HS-27A (cell line): ENCODE measurements around the gene HNRNPAB.
"Not testable (repeated sequence)": the region's sequence is repeated elsewhere in the genome, so short reads cannot be mapped to it uniquely, and the experiment has no call there.

Experiments
- DNase-seq: peaks from one replicate; pipeline ENCODE4 v3.0.0-alpha.2; 2012; ENCODE audit warnings: low read depth, missing footprints

Gene HNRNPAB

DNA sequence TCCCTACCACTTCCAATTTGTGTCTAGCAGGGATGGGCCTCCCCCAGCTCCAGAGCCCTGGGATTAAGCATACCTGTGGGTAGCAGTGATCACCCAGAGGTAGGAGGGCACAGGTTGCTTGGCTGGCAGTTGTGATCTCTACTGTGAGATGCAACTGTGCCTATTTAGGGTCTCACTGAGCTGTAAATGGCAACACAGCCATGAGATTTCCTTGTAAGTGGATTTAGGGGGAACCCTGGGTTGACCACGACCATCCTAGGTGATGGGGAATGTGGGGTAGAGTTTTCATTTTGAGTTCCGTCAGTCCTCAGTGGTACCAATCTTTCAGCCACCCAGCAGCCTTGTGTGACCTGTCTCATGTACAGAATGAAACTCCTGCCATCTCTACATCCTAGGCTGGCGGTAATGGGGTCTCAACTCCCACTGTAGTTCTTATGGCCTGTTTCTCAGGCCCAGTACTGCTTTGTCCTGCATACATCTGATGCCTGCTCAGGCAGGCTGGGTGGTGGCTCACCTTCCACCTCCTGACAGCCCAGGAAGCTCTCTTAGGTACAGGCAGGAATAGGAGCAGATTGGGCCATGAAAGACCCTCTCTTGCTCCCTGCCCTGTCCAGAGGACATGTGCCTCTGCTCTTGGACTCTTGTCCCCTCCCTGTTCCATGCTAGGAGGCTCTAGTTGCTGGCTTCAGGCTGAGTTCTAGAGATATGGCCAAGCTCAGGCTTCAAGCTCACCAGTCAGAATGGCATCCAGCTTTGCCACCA is 8.1 kb downstream of the HNRNPAB start:
- no peak for DNase-seq

DNA sequence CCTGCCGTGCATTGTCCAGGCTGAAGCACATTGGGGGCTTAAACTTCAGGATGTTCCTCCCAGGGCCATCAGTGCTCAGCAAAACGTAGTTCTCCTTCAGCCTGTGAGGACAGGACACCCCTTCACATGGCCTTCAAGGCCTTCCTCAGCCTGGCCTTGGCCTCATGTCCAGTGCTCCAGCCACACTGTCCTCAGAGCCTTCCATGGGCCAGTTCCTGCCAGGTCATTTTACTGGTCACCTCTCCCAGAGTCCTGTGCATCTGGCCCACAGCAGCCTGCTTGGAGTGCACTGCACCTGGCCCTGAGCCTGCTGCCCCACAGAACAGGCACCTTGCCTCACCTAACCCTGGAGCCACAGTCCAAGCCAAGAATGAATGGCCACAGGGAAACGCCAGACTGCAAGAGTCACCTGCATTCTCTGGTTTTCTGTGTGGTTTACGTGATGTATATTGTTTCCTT is 8.7 kb downstream of the HNRNPAB start:
- no peak for DNase-seq

DNA sequence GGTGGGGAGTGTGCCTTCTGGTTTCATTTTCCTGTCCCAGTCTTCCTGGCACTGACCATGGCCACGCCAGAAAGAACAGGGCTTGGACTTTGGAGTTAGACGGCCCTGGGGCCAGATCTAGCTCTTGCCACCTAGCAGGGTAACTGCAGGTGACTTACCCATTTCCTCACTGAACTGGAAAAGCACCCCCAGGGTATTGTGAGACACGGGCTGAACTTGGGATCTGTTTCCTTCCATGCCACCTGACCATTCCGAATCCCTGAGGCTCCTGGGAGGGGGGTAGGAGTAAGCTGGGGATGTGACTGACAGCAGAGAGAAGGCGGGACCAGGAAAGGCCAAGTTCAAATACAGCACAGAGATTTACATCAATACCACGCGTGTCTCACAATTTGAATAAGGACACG is 9.4 kb downstream of the HNRNPAB start:
- DNase-seq, result no peak

DNA sequence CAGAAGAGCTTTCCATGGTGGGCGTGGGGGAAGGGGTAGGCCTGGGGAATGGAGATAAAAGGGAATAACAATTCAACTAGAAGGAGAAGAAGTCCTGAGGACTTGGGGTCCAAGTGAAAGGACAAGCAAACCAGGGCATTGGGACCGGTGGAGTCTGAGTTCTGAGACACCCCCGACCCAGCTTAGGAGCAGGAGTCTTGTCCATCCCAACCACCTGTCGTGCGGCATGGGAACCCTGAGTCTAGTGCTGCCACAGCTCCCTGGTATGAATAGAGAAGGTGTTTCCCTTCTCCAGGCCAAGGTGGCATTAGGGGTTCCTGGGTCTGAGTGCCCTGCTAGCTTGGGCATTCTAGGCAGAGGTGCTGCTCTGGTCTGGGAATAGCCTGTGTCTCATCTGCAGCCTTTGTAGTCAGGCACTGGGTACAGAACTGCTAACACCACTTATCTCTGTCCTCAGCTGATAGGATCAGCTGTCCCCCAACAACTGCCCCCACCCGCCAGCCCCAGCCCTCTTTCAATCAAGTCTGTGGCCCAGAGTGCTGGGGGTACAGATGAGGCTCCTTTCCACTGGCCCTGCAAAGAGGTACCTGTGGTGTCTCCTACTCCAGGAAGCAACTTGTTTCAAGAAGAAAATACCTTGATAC is 9.9 kb downstream of the HNRNPAB start:
- no peak for DNase-seq

DNA sequence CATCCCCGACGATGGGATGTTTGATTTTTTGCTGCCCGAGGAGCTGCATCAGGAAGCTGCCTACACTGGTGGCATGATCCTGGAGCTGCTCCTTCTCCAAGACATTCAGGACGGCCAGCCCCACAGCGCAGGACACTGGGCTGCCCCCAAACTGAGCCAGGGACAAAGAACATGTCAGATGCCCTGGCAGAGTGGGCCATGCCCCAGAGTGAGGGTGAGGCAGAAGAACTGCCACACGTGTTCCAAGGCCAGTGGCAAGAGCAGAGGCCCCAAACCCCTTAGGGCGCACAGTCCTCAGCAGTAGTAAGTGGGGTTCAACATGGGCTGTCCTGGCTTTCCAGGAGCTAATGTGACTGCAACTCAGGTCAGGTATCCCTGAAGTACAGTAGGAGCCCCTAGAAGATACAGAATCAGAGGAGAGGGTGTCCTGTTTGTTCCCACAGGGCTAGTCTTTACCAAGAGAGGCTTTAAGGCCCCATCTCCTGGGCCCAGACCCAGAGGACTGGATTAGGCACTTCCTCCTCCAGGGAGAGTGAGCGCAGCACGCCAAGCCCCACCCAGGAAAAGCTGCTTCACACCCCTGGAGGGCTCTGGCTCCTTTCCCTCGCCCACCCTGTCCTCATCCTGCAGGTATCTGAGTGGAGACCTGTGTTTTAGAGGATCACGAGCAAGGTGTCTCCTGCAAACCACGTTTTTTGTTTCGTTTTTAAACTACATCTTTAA is 11.1 kb downstream of the HNRNPAB start:
- no peak for DNase-seq

DNA sequence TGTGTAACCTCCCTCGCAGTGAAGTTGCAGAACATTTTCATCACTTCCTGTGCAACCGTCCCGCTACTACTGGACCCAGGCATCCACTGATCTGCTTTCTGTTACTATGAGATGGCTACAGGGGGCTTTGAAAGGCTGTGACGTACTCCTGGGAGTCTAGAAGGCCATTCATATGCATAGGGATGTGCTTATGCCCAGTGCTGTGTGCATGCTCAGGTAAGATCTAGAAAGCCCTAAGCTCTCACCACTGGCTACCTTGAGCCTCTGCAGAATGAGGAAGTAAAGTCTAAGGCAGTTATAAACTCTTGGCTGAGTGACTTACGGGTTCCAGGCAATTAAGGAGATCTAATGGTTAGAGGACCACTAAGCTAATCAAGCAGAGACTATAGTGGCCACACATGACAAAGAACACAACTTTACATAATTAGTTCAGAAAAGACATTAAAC is 11.8 kb downstream of the HNRNPAB start:
- no peak for DNase-seq

DNA sequence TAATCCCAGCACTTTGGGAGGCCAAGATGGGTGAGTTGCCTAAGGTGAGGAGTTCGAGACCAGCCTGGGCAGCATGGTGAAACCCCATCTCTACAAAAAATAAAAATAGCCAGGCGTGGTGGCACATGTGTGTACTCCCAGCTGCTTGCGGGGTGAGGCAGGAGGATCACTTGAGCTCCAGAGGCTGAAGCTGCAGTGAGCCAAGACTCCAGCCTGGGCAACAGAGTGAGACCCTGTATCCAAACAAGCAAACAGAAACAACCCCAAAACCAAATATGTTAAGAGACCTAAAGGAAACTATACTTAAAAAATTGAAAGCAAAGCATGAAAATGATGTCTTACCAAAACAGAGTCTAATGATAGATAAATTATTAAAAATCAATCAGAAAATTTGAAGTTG is 12.4 kb downstream of the HNRNPAB start:
- no peak for DNase-seq

DNA sequence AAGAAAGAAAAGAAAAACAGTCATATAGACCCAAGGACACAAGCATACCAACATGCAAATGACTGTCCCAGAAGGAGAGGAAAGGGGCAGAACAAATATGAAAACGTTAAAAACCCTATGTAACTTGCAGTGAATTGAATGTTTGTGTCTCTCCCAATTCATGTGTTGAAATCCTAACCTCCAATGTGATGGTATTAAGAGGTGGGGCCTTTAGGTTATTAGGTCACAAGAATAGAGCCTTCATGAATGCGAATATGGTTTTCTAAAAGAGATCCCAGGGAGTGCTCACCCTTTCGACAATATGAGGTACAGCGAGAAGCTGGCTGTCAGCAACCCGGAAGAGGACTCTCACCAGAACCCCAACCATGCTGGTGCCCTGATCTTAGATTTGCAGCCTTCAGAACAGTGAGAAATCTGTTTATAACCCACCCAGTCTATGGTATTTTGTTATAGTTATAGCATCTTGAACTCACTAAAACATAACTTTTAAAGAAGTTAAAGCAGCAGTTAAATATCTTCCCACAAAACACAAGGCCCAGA is 14.0 kb downstream of the HNRNPAB start:
- no peak for DNase-seq

DNA sequence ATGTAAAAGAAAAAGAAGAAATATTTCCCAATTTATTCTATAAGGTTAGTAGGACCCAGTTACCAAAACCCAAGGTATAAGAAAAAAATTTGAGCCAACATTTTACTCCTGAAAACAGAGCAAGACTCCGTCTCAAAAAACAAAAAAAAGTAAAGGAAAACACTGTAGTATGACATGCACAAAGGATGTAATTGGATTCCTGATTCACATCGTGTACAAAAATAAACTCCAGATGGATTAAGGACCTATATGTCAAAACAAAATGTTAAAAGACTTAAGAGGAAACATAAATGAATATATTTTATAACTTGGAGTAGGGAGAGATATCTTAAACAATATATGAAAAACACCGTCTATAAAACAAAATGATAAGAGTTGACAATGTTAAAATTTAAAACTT is 14.5 kb downstream of the HNRNPAB start:
- no peak for DNase-seq

DNA sequence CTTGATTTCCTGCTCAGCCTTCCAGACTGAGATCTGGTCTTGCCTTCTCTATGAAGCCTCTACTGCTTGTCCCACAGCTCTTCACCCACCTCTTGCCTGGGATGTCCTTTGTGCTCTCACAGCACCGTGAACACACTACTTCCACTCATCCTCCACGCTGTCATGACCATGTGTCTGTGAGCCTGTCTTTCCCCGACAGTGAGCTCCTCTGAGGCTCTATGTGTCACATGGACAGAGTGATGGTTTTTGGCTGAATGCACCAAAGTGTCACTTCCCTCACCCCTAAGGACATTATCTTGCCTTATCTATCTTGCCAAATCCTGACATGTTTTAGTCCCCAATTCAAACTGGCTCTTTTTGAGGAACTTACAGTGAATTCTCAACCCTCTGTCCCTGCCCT is 16.9 kb downstream of the HNRNPAB start:
- DNase-seq, result no peak

DNA sequence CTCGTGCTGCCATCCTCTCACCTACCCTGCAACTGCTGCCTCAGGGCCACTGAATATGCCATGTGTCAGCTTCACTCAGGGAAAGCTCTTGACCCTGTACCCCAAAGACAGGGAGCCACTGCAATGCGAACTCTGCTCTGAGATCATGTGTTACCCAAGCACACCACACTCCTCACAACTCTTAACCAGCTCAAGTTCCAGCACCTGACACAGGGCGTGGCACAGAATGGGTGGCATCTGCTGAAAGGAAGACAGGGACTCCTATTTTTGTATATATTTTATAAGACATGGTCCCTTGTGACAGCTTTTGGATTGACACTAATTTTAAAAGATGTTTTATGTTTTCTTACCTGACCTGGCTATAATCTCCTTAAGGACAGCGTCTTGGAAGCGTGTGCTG is 17.5 kb downstream of the HNRNPAB start:
- no peak for DNase-seq

DNA sequence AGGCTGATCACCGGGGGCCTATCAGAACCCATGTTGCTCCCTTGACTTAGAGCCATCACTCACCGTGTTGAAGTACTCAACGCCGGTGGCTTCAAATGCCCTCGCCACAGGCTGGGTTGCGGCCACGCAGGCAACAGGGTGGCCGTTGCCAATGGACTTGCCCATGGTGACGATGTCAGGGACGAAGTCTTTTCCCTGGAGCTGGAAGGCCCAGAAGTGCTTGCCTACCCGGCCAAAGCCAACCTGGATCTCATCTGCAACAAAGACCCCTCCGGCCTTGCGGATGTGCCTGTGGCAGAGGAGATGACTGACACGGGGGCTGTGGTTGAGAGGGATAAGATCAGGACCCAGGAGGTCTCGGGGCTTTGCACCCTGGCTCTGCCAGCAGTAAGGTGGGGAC is 18.0 kb downstream of the HNRNPAB start:
- DNase-seq, result no peak

DNA sequence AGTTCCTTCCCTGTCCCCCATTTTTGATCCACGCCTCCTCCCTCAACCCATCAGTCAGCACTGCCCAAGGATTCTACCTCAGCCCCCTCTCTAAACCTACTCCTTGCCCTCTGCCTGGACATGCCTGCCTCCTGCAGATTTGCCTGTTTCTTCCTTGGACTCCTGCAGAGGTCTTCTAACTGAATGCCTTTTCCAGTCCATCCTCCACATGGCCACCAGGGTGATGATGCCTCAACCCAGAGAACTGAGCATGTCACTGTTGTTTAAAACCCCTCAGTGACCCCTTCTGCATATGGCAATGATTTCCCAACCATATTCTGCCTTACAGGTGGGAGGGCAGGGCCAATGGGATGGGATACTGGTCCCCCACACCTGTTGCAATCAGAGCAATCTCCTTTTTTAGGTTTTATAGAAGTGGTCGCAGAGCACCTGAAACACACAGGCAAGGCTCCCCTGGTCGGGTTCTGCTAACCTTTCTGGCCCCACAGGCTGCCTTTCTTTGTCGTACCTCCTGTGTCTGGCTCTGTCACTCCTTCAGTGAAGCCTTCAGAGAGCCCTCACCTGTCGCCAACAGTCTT is 19.0 kb downstream of the HNRNPAB start:
- no peak for DNase-seq

DNA sequence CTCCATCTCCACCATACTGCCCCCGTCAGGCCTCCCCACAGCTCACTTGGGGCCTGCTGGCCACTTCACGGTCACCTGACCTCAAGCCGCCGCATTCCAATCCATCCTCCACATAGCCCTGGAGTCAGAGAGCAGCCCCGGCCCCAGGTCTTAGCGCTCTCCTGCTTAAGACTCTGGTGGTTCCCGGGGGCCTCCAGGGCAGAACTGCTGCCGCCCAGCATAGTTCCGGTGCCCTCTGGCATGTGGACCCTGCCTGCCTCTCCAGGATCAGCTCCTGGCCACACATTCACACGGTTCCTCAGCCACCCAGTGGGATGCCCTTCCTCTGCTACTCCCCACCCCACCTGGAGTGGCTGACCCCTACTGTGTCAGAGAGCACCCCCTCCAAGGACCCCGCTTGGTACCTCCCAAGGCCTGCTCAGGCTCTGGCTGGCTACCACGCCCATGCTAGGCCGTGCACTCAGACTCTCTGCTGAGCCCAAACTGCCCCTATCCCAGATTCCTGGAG is 19.5 kb downstream of the HNRNPAB start:
- DNase-seq, result no peak

DNA sequence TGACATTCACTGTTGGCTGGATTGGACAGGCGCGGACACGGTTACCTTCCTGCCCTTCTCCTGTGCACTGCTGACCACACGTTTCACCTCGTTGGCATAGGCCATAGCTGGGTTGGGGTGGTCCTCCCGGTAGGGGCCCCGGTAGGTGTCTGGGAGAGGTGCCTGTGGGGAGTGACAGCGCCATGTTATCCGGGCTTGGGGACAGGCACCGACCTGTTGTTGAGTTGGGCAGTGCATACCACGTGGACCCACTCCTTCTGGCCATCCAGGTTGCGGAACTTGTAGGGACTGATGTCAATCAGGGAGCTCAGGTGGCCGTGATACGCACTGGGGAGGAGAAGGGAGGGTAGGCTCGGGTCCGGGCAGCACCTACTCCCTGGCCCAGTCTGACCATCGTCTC is 20.1 kb downstream of the HNRNPAB start:
- DNase-seq, result no peak

DNA sequence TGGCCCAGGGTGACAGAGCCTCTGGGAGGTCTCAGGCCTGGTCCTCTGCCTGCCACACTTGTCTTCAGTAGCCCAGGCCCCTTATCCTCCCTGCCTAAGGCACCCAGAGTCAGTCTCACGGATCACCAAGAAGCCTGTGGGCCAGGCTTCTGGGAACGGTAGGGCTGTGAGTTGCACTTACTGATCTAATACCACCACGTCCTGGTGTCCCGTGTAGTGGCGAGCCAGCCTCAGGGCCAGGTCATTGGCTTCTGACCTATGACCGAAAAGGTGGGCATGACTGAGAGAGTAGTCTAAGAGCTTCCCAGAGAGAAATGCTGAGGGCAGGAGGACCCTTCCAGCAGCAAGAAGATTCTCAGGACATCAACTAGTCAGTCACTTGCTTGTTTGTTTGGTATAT is 20.8 kb downstream of the HNRNPAB start:
- no peak for DNase-seq

DNA sequence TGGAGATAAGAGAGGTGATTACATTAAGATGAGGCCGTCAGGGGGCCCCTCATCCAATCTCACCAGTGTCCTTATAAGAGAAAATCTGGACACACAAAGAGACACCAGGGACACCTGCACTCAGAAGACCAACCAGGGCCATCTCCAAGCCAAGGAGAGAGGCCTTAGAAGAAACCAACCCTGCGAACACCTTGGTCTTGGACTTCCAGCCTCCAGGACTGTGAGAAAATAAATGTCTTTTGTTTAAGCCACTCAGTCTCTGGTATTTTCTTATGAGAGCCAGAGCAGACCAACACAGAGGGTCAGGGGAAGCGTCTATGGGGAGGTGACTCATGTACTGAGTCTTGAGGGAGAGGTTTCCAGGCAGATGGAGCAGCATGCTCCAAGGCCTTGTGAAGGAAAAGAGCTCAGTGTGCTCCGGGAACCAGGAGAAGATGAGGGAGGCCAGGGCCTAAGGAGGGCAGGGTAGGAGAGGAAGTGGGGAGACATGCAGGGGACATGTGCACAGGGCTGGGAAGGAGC is 22.9 kb downstream of the HNRNPAB start:
- no peak for DNase-seq

DNA sequence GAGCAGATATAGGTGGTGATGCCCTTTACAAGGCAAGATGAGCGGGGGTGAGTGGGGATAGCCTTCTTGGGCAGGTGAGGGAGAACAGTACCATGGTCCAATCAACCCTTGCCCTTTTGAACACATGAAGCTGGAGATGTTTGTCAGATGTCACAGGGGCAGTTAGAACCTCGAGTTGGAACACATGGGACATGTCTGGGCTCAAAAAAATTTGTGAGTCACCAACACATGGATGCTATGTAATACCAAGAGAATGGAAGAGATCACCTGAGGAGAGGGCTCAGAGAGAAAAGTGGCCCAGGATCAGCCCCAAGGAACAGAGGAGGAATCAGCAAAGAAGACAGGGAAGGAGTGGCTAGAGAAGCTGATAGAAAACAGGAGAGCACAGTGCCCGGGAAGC is 23.6 kb downstream of the HNRNPAB start:
- no peak for DNase-seq

DNA sequence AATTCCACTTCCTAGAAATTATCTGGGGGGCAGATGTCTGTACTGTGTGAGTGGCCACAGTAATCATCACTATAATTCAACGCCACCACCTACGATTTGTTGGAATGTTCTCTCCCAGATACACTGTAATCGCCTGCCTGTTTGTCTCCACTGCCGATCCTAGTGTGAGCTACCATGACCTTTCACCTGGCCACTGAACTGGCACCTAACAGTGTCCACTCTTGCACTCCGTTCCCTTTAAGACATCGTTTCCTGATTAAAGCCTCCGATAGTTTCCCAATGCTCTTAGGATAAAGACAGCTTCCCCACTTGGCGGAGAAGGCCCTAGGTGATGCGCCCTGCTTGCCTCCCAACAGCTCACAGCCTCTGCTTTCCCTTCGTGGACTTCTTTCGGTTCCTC is 24.3 kb downstream of the HNRNPAB start:
- no peak for DNase-seq

DNA sequence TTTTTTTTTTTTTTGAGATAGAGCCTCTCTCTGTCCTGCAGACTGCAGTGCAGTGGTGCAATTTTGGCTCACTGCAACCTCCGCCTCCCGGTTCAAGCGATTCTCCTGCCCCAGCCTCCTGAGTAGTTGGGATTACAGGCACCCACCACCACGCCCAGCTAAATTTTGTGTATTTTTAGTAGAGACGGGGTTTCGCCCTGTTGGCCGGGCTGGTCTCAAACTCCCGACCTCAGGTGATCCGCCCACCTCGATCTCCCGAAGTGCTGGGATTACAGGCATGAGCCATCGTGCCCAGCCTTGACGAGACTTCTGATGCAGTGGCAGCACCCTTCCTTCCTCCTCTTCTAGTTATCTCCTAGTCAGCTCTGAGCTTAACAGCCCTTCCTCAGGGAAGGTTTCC is 24.8 kb downstream of the HNRNPAB start:
- not testable (repeated sequence) for DNase-seq

DNA sequence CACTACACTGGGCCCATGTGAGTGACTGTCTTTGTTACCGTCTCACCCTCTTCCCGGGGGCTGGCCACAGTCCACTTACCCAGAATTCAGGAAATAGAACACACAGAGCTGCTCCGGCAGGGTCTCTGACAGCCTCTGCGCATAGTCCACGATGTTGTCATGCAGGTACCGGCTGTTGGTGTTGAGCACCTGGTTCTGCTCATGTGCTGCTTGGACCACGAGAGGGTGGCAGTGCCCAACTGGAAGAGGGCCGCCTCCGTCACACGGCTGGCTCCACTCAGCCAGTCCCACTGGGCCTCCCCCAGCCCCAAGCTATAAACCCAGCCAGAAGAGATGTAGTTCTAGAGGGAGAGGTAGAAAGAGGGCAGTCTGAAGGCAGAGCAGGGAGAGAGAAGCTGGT is 25.5 kb downstream of the HNRNPAB start:
- no peak for DNase-seq
